ENCODE results near the gene PRDM13.
A peak's percentile ranks its signal among the peaks of the same experiment; 100 is the strongest.

PRDM13 gene

DNA sequence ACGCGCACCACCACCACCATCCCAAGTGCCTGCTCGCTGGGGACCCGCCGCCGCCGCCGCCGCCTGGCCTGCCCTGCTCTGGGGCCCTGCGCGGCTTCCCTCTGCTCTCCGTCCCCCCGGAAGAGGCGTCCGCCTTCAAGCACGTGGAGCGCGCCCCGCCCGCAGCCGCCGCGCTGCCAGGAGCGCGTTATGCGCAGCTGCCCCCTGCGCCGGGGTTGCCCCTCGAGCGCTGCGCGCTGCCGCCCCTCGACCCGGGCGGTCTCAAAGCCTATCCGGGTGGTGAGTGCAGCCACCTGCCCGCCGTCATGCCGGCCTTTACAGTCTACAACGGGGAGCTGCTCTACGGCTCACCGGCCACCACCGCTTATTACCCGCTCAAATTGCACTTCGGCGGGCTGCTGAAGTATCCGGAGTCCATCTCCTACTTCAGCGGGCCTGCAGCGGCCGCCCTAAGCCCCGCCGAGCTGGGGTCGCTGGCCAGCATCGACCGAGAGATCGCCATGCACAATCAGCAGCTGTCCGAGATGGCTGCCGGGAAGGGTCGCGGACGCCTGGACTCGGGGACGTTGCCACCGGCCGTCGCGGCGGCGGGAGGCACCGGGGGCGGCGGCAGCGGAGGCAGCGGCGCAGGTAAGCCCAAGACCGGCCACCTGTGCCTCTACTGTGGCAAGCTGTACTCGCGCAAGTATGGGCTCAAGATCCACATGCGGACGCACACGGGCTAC lies 7.2 kb downstream of the PRDM13 start:
- DNase-seq (ENCODE audit: low read depth in 1 of 2, low spot score in 1 of 2) = peak in 1 of 2 experiments; percentile 38
- H3K27ac ChIP-seq (replicated peaks) = no peak overlapping the region
- peaks cover 42% of the 10 kb centered on the region for H3K27me3 ChIP-seq (ENCODE audit: insufficient read depth, poor library complexity, severe bottlenecking)
- peak overlapping the region; percentile 40 for H3K4me3 ChIP-seq (replicated peaks; ENCODE audit: insufficient read depth, low read length)
- TF ChIP-seq POLR2AphosphoS5 (IDR thresholded peaks at IDR 0.05; ENCODE audit: low read depth) (no peak), SPI1 (IDR thresholded peaks at IDR 0.05; ENCODE audit: borderline replicate concordance, low read depth) (no peak)
- TF ChIP-seq, protein P1, sequence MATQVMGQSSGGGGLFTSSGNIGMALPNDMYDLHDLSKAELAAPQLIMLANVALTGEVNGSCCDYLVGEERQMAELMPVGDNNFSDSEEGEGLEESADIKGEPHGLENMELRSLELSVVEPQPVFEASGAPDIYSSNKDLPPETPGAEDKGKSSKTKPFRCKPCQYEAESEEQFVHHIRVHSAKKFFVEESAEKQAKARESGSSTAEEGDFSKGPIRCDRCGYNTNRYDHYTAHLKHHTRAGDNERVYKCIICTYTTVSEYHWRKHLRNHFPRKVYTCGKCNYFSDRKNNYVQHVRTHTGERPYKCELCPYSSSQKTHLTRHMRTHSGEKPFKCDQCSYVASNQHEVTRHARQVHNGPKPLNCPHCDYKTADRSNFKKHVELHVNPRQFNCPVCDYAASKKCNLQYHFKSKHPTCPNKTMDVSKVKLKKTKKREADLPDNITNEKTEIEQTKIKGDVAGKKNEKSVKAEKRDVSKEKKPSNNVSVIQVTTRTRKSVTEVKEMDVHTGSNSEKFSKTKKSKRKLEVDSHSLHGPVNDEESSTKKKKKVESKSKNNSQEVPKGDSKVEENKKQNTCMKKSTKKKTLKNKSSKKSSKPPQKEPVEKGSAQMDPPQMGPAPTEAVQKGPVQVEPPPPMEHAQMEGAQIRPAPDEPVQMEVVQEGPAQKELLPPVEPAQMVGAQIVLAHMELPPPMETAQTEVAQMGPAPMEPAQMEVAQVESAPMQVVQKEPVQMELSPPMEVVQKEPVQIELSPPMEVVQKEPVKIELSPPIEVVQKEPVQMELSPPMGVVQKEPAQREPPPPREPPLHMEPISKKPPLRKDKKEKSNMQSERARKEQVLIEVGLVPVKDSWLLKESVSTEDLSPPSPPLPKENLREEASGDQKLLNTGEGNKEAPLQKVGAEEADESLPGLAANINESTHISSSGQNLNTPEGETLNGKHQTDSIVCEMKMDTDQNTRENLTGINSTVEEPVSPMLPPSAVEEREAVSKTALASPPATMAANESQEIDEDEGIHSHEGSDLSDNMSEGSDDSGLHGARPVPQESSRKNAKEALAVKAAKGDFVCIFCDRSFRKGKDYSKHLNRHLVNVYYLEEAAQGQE (IDR thresholded peaks at IDR 0.05; ENCODE audit: insufficient replicate concordance, low read depth) = peak; percentile 56

DNA sequence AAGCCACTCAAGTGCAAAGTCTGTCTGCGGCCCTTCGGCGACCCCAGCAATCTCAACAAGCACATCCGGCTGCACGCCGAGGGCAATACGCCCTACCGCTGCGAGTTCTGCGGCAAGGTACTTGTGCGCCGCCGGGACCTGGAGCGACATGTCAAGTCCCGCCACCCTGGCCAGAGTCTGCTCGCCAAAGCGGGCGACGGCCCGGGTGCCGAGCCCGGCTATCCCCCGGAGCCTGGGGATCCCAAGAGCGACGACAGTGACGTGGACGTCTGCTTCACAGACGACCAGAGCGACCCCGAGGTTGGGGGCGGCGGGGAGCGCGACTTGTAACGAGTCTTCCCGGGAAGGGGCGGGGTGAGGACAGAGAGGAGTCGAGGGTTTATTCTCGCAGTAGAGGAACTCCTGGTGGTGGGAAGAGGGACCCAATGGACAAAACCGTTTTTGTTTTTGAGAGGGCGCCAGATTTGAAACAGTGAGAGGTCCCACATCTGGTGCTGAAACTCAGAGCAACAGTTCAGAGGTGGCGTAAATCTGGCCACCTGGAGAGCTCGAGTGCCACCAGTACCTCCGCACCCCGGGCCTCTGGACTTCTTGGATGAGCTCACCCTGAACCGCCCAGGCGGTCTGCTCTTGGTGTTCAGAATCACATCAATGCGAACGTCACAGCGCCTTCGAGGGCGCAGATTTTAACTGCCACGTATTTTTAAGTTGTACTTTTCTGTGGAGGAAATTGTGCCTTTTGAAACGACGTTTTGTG lies 8.0 kb downstream of the PRDM13 start:
- DNase-seq (ENCODE audit: low read depth in 1 of 2, low spot score in 1 of 2) = no peak
- TF ChIP-seq, protein P1 (IDR thresholded peaks at IDR 0.05; ENCODE audit: insufficient replicate concordance, low read depth) = peak; percentile 73
- no peak for TF ChIP-seq SPI1 (IDR thresholded peaks at IDR 0.05; ENCODE audit: borderline replicate concordance, low read depth)
- TF ChIP-seq, protein P2, sequence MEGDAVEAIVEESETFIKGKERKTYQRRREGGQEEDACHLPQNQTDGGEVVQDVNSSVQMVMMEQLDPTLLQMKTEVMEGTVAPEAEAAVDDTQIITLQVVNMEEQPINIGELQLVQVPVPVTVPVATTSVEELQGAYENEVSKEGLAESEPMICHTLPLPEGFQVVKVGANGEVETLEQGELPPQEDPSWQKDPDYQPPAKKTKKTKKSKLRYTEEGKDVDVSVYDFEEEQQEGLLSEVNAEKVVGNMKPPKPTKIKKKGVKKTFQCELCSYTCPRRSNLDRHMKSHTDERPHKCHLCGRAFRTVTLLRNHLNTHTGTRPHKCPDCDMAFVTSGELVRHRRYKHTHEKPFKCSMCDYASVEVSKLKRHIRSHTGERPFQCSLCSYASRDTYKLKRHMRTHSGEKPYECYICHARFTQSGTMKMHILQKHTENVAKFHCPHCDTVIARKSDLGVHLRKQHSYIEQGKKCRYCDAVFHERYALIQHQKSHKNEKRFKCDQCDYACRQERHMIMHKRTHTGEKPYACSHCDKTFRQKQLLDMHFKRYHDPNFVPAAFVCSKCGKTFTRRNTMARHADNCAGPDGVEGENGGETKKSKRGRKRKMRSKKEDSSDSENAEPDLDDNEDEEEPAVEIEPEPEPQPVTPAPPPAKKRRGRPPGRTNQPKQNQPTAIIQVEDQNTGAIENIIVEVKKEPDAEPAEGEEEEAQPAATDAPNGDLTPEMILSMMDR (IDR thresholded peaks at IDR 0.05; ENCODE audit: insufficient read depth, low read length) = no peak
- peak overlapping the region; percentile 40 for H3K4me3 ChIP-seq (replicated peaks; ENCODE audit: insufficient read depth, low read length)

DNA sequence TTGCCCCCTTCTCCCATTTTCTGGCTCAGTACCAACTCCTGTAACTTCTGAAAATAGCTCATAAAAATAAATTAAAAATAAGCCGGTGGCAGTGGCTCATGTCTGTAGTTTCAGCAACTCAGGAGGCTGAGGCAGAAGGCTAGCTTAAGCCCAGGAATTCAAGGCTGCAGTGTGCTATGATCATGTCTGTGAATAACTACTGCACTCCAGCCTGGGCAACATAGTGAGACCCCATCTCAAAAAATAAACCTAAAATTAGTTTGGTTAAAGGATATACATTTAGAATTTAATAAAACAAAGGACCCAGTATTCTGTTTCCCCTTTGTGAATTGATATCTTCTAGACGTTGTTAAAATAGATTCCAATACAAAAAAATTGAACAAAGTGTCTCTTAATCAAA lies 10.5 kb downstream of the PRDM13 start:
- peaks cover 56% of the 10 kb centered on the region for H3K27me3 ChIP-seq (ENCODE audit: insufficient read depth, poor library complexity, severe bottlenecking)
- TF ChIP-seq GABPA (IDR thresholded peaks at IDR 0.05; ENCODE audit: low read depth) (no peak), SPI1 (IDR thresholded peaks at IDR 0.05; ENCODE audit: borderline replicate concordance, low read depth) (no peak), POLR2AphosphoS5 (IDR thresholded peaks at IDR 0.05; ENCODE audit: low read depth) (no peak)
- TF ChIP-seq, protein P1 (IDR thresholded peaks at IDR 0.05; ENCODE audit: insufficient replicate concordance, low read depth) = no peak
- TF ChIP-seq, protein P2 (IDR thresholded peaks at IDR 0.05; ENCODE audit: insufficient read depth, low read length) = no peak
- no peak overlapping the region for H3K4me3 ChIP-seq (replicated peaks; ENCODE audit: insufficient read depth, low read length)
- DNase-seq (ENCODE audit: low read depth in 1 of 2, low spot score in 1 of 2) = no peak
- no peak overlapping the region for H3K27ac ChIP-seq (replicated peaks)

More for the DNA sequence above, 8.0 kb downstream of the PRDM13 start:
- Histone ChIP-seq H3K27ac (replicated peaks) (no peak overlapping the region), H3K27me3 (ENCODE audit: insufficient read depth, poor library complexity, severe bottlenecking) (peaks cover 46% of the 10 kb centered on the region)

Data from HL-60 (cell line).